Tibial artery (tissue), 4 donors: ENCODE results near the gene CDX1.

Source experiments
- DNase-seq, 2 donors: peaks; one replicate each; pipeline ENCODE4 v3.0.0-alpha.2; 2019
- H3K27ac ChIP-seq, 2 donors: fragments of 200-600 bp; sonication (generic) in 1 of 2; 1 replicate in 1 of 2; 2 replicates in 1 of 2; pipeline ENCODE4 v1.5.1; 2018 to 2019; ENCODE audit warnings: mild to moderate bottlenecking in 1 of 2
- H3K27me3 ChIP-seq, 2 donors: fragments of 200-600 bp; sonication (generic) in 1 of 2; one replicate each; pipeline versions ENCODE4 v1.5.1 to v1.6.0; 2016 to 2019
- H3K36me3 ChIP-seq, 3 donors: fragments of 200-600 bp; sonication (generic) in 2 of 3; one replicate each; pipeline ENCODE4 v1.5.1; 2016 to 2019; ENCODE audit warnings: mild to moderate bottlenecking in 2 of 3
- H3K4me1 ChIP-seq, 4 donors: fragments of 200-600 bp; sonication (generic) in 2 of 4; 1 replicate in 3 of 4; 2 replicates in 1 of 4; pipeline ENCODE4 v1.5.1; 2016 to 2019
- H3K4me3 ChIP-seq, 2 donors: fragments of 200-600 bp; sonication (generic) in 1 of 2; 1 replicate in 1 of 2; 2 replicates in 1 of 2; pipeline ENCODE4 v1.5.1; 2018 to 2019; ENCODE audit warnings: mild to moderate bottlenecking in 2 of 2
- H3K9me3 ChIP-seq, 3 donors: fragments of 200-600 bp; sonication (generic) in 1 of 3; one replicate each; pipeline ENCODE4 v1.5.1; 2016 to 2019
- intact Hi-C: fragments of 100-400 bp; cut with DNase I; formaldehyde crosslinking; loops from one replicate; pipeline ENCODE4 v1.15.0; 2023; ENCODE audit warnings: low total_unique reads
- TF ChIP-seq, protein P1 (sequence below), 2 experiments: fragments of 200-600 bp in 1 of 2; fragments of 450-650 bp in 1 of 2; IDR thresholded peaks; one replicate each; pipeline ENCODE4 v1.5.1; 2017 to 2019; ENCODE audit warnings: antibody characterized with exemption in 2 of 2, mild to moderate bottlenecking in 1 of 2, moderate library complexity in 1 of 2

CDX1 gene

GRCh38 chr5:150149618-150150017, 17.0 kb upstream of the CDX1 start:
- peaks cover 0 to 93% (median 75%) of the 10 kb centered on the region in 4 donors for H3K4me1 ChIP-seq
- peaks cover 25 to 33% (median 29%) of the 10 kb centered on the region in 3 donors for H3K36me3 ChIP-seq
- H3K9me3 ChIP-seq = no peaks in the 10 kb centered on the region
- H3K27ac ChIP-seq = peak overlapping the region; percentile 89 to 98
- no peak for DNase-seq
- intact Hi-C loops = no loop called here
- TF ChIP-seq, protein P1, sequence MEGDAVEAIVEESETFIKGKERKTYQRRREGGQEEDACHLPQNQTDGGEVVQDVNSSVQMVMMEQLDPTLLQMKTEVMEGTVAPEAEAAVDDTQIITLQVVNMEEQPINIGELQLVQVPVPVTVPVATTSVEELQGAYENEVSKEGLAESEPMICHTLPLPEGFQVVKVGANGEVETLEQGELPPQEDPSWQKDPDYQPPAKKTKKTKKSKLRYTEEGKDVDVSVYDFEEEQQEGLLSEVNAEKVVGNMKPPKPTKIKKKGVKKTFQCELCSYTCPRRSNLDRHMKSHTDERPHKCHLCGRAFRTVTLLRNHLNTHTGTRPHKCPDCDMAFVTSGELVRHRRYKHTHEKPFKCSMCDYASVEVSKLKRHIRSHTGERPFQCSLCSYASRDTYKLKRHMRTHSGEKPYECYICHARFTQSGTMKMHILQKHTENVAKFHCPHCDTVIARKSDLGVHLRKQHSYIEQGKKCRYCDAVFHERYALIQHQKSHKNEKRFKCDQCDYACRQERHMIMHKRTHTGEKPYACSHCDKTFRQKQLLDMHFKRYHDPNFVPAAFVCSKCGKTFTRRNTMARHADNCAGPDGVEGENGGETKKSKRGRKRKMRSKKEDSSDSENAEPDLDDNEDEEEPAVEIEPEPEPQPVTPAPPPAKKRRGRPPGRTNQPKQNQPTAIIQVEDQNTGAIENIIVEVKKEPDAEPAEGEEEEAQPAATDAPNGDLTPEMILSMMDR (IDR thresholded peaks at IDR 0.05) = no peak
- H3K27me3 ChIP-seq = no peaks in the 10 kb centered on the region
- H3K4me3 ChIP-seq = peak overlapping the region; percentile 71 to 73

DNA sequence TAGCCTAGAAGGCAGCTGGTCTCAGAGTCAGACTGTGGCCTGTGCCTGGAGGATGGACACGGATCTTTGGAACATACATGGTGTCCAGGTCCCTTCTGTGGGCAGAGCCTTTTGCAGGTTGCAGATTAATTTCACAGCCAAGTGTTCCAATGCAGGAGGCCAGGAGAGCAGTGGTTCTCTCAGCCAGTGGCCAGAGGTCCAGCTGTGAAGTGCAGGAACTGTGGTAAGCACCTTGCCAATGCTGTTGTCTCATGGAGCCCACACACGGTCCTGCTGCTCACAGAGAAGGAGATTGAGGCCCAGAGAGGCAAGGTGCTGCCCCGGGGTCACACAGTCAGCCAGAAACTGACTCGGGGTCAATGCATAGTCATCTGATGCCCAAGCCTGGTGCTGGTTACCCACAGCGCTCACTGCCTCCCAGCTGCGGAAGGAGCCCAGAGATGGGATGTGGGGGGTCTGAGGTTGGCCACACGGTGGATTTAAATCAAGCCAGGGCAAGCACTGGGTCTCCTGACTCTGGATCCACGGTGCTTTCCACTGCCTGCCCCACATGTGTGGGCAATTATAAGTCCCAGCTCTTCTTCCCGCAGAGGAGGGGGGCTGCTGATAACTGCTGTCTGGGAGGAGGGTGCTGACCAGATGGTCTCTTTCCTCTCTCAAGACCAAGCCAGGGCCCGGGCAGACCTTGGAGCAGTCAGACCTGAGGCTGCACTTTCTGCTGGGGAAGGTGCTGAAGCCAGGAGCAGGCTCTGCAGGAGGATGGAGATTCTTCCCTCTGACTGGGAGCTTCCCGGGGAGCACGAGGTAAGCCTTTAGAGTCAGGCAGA, 13.7 kb upstream of the CDX1 start:
- no peaks in the 10 kb centered on the region for H3K27me3 ChIP-seq
- H3K27ac ChIP-seq = peak overlapping the region; percentile 89 to 98
- H3K9me3 ChIP-seq = no peaks in the 10 kb centered on the region
- H3K4me3 ChIP-seq = peak overlapping the region; percentile 71 to 73
- intact Hi-C loops = no loop called here
- H3K36me3 ChIP-seq = peaks cover 17 to 33% (median 29%) of the 10 kb centered on the region in 3 donors
- H3K4me1 ChIP-seq = peaks cover 0 to 81% (median 62%) of the 10 kb centered on the region in 4 donors
- TF ChIP-seq, protein P1 (IDR thresholded peaks at IDR 0.05) = no peak
- no peak for DNase-seq

GRCh38 chr5:150153483-150153882, 13.1 kb upstream of the CDX1 start:
- Histone ChIP-seq H3K4me3 (peak overlapping the region; percentile 71 to 73), H3K27me3 (no peaks in the 10 kb centered on the region), H3K4me1 (peaks cover 0 to 81% (median 65%) of the 10 kb centered on the region in 4 donors), H3K9me3 (no peaks in the 10 kb centered on the region), H3K36me3 (peaks cover 17 to 33% (median 29%) of the 10 kb centered on the region in 3 donors), H3K27ac (peak overlapping the region; percentile 89 to 98)
- DNase-seq = no peak
- intact Hi-C loops = no loop called here
- TF ChIP-seq, protein P1 (IDR thresholded peaks at IDR 0.05) = no peak

- Histone ChIP-seq H3K36me3 (peaks cover 17 to 33% (median 29%) of the 10 kb centered on the region in 3 donors), H3K9me3 (no peaks in the 10 kb centered on the region), H3K4me1 (peaks cover 0 to 81% (median 65%) of the 10 kb centered on the region in 4 donors), H3K27me3 (no peaks in the 10 kb centered on the region), H3K4me3 (peak overlapping the region; percentile 71 to 73), H3K27ac (peak overlapping the region; percentile 89 to 98)
- TF ChIP-seq, protein P1 (IDR thresholded peaks at IDR 0.05) = peak in 1 of 2 experiments; percentile 15
- intact Hi-C loops = no loop called here
- peak in 1 of 2 donors; percentile 60 for DNase-seq
Observed at GRCh38 chr5:150153957-150154617, 12.5 kb upstream of the CDX1 start.

DNA sequence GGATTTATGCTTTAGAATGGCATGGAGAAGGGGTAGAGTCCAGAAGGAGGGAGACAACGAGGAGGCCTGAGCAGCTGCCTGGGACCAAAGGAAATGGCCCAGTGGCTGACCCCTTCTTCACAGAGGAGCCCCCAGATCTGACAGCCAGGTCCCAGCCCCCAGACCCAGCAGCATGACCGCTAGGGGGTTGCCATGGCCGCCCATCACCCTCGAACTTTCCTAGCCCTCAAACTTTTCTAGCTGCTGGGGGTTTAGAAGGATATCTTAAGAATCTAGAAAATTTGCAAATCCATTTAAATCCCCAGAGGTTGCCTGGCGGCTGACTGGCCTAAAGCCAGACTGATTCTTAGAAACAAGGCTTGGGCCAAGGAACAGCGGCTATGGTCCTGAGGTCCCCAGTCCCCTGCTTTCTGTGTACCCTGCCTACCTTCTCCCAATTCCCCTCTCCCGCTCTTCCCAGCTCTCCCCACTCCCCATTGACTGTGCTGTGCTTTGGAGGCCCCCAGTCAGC, 11.9 kb upstream of the CDX1 start:
- H3K36me3 ChIP-seq = peaks cover 17 to 33% (median 29%) of the 10 kb centered on the region in 3 donors
- peaks cover 0 to 81% (median 65%) of the 10 kb centered on the region in 4 donors for H3K4me1 ChIP-seq
- no peak for DNase-seq
- H3K9me3 ChIP-seq = no peaks in the 10 kb centered on the region
- H3K4me3 ChIP-seq = peak overlapping the region; percentile 71 to 73
- H3K27me3 ChIP-seq = no peaks in the 10 kb centered on the region
- intact Hi-C loops = no loop called here
- peak overlapping the region; percentile 89 to 98 for H3K27ac ChIP-seq
- TF ChIP-seq, protein P1 (IDR thresholded peaks at IDR 0.05) = no peak
